ENCODE results near the gene HOXC10.

HOXC10 gene

DNA sequence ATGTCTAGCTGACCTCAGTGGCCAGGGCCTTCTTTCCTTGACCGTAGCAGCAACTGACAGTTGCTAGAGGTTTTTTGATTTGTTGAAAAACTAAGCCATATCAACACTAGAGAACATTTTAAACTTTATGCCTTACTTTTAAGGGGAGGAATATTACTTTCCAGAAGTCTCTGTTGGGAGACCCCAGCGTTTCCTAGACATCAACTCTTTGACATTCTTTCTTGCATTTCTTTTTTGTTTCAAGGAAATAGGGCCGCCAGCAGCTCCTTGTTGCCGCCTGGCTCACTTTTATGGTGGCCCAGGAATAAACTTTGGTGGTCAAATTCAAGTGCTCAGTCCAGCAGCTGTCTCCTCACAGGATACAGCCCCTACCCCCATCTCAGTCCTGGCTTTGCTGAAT is 14.5 kb upstream of the HOXC10 start:
- H4K20me1 ChIP-seq (ENCODE audit: insufficient read depth, low read length, poor library complexity, severe bottlenecking), result no peaks in the 10 kb centered on the region
- H3K4me3 ChIP-seq (ENCODE audit: low read length, poor library complexity, severe bottlenecking), result no peak overlapping the region
- H2AFZ ChIP-seq (ENCODE audit: low read length), result no peak overlapping the region
- H3K4me2 ChIP-seq (ENCODE audit: low read depth, low read length, poor library complexity, severe bottlenecking), result no peak overlapping the region
- H3K79me2 ChIP-seq (ENCODE audit: insufficient read depth, low read length), result peaks cover 16% of the 10 kb centered on the region
- peaks cover 14% of the 10 kb centered on the region for H3K4me1 ChIP-seq (ENCODE audit: insufficient read depth, low read length, poor library complexity, severe bottlenecking)
- TF ChIP-seq, protein P1, sequence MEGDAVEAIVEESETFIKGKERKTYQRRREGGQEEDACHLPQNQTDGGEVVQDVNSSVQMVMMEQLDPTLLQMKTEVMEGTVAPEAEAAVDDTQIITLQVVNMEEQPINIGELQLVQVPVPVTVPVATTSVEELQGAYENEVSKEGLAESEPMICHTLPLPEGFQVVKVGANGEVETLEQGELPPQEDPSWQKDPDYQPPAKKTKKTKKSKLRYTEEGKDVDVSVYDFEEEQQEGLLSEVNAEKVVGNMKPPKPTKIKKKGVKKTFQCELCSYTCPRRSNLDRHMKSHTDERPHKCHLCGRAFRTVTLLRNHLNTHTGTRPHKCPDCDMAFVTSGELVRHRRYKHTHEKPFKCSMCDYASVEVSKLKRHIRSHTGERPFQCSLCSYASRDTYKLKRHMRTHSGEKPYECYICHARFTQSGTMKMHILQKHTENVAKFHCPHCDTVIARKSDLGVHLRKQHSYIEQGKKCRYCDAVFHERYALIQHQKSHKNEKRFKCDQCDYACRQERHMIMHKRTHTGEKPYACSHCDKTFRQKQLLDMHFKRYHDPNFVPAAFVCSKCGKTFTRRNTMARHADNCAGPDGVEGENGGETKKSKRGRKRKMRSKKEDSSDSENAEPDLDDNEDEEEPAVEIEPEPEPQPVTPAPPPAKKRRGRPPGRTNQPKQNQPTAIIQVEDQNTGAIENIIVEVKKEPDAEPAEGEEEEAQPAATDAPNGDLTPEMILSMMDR (conservative IDR thresholded peaks at IDR 0.05; ENCODE audit: low read length), result no peak
- no peak overlapping the region for H3K9ac ChIP-seq (ENCODE audit: low read depth, low read length, poor library complexity, severe bottlenecking)
- H3K27me3 ChIP-seq (ENCODE audit: insufficient read depth, low read length, poor library complexity, severe bottlenecking), result no peaks in the 10 kb centered on the region
- H3K36me3 ChIP-seq (ENCODE audit: insufficient read depth, low read length), result no peaks in the 10 kb centered on the region
- H3K9me2 ChIP-seq (replicated peaks; ENCODE audit: low read depth, low read length), result no peaks in the 10 kb centered on the region
- H3K9me3 ChIP-seq (ENCODE audit: insufficient read depth, low read depth, low read length), result no peaks in the 10 kb centered on the region
- H3F3A ChIP-seq (ENCODE audit: low read depth), result no peaks in the 10 kb centered on the region

DNA sequence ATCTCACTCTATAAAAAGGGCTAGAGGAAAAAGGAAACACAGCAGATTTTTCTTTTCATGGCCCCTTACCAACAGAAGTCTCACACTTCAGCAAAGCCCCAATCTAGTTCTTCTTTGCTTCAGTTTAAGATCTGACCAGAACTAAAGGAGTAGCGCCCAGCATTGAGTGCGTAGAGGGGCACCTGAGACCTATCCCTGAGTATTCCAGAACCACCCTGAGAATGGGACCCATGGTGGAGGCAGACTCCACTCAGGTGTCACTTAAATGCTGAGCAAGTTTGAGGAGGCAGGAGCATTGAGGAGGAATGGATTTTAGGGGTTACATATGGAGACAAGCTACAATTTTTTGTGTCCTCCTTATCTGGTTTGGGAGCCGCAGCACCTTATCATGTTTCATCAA is 13.8 kb upstream of the HOXC10 start:
- TF ChIP-seq, protein P1 (conservative IDR thresholded peaks at IDR 0.05; ENCODE audit: low read length), result no peak
- no peak for TF ChIP-seq EZH2phosphoT487 (IDR thresholded peaks at IDR 0.05; ENCODE audit: borderline replicate concordance)
- no peaks in the 10 kb centered on the region for H3K9me3 ChIP-seq (ENCODE audit: insufficient read depth, low read depth, low read length)
- H3K4me2 ChIP-seq (ENCODE audit: low read depth, low read length, poor library complexity, severe bottlenecking), result no peak overlapping the region
- no peaks in the 10 kb centered on the region for H3F3A ChIP-seq (ENCODE audit: low read depth)
- H3K79me2 ChIP-seq (ENCODE audit: insufficient read depth, low read length), result peaks cover 16% of the 10 kb centered on the region
- H4K20me1 ChIP-seq (ENCODE audit: insufficient read depth, low read length, poor library complexity, severe bottlenecking), result no peaks in the 10 kb centered on the region
- H3K9ac ChIP-seq (ENCODE audit: low read depth, low read length, poor library complexity, severe bottlenecking), result no peak overlapping the region
- H3K4me3 ChIP-seq (ENCODE audit: low read length, poor library complexity, severe bottlenecking), result no peak overlapping the region
- no peaks in the 10 kb centered on the region for H3K9me2 ChIP-seq (replicated peaks; ENCODE audit: low read depth, low read length)
- no peaks in the 10 kb centered on the region for H3K27me3 ChIP-seq (ENCODE audit: insufficient read depth, low read length, poor library complexity, severe bottlenecking)
- H2AFZ ChIP-seq (ENCODE audit: low read length), result no peak overlapping the region
- peaks cover 13% of the 10 kb centered on the region for H3K4me1 ChIP-seq (ENCODE audit: insufficient read depth, low read length, poor library complexity, severe bottlenecking)
- no peaks in the 10 kb centered on the region for H3K36me3 ChIP-seq (ENCODE audit: insufficient read depth, low read length)

DNA sequence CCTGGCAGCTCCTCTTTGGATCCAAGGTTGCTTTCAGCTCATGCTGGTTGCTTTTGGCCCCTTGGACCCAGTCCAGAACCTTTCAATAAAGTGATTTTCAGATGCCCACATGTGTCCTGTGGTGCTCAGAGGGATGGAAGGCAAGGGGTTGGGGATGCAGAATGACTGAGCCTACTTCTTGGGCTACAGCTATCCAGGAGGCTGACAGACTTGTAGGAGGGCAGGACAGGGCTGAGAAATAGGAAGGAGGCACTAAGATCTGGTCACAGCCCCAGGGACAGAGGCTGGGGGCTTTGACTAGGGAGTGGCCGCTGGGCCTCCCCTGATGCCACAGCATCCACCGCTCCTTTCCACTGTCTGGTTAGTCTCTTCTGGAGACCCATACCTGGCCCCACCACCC is 13.3 kb upstream of the HOXC10 start:
- peaks cover 13% of the 10 kb centered on the region for H3K4me1 ChIP-seq (ENCODE audit: insufficient read depth, low read length, poor library complexity, severe bottlenecking)
- no peak overlapping the region for H3K4me3 ChIP-seq (ENCODE audit: low read length, poor library complexity, severe bottlenecking)
- no peaks in the 10 kb centered on the region for H3F3A ChIP-seq (ENCODE audit: low read depth)
- no peaks in the 10 kb centered on the region for H3K9me2 ChIP-seq (replicated peaks; ENCODE audit: low read depth, low read length)
- no peak overlapping the region for H3K4me2 ChIP-seq (ENCODE audit: low read depth, low read length, poor library complexity, severe bottlenecking)
- no peak for TF ChIP-seq EZH2phosphoT487 (IDR thresholded peaks at IDR 0.05; ENCODE audit: borderline replicate concordance)
- TF ChIP-seq, protein P1 (conservative IDR thresholded peaks at IDR 0.05; ENCODE audit: low read length), result no peak
- H3K9ac ChIP-seq (ENCODE audit: low read depth, low read length, poor library complexity, severe bottlenecking), result no peak overlapping the region
- no peak overlapping the region for H2AFZ ChIP-seq (ENCODE audit: low read length)
- H3K27me3 ChIP-seq (ENCODE audit: insufficient read depth, low read length, poor library complexity, severe bottlenecking), result no peaks in the 10 kb centered on the region
- no peaks in the 10 kb centered on the region for H3K36me3 ChIP-seq (ENCODE audit: insufficient read depth, low read length)
- H4K20me1 ChIP-seq (ENCODE audit: insufficient read depth, low read length, poor library complexity, severe bottlenecking), result no peaks in the 10 kb centered on the region
- H3K9me3 ChIP-seq (ENCODE audit: insufficient read depth, low read depth, low read length), result no peaks in the 10 kb centered on the region
- peaks cover 10% of the 10 kb centered on the region for H3K79me2 ChIP-seq (ENCODE audit: insufficient read depth, low read length)

Measured in Loucy (cell line).